Measurements from ENCODE around the gene RASAL1.

RASAL1 gene

DNA sequence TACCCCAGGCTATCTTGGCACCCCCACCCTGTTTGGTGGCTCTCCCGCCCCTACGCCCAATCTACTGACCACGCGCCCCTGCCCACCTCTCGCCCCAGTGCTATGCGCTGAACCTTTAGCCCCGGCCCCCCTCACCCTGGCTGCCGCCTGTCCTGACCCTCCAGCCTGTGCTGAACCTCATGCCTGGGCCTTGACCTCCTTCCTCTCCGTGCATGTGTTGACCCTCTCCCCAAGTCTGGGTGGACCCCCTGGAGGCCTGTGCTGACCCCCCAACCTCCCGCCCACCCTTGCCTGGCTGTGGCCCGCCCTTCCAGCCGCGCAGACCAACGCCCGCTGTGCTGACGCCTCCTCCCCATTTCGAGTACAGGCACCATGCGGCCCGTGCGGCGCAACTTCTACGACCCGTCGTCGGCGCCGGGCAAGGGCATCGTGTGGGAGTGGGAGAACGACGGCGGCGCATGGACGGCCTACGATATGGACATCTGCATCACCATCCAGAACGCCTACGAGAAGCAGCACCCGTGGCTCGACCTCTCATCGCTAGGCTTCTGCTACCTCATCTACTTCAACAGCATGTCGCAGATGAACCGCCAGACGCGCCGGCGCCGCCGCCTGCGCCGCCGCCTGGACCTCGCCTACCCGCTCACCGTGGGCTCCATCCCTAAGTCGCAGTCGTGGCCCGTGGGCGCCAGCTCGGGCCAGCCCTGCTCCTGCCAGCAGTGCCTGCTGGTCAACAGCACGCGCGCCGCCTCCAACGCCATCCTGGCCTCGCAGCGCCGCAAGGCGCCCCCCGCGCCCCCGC, 58.3 kb downstream of the RASAL1 start:
- TF ChIP-seq, protein P1, sequence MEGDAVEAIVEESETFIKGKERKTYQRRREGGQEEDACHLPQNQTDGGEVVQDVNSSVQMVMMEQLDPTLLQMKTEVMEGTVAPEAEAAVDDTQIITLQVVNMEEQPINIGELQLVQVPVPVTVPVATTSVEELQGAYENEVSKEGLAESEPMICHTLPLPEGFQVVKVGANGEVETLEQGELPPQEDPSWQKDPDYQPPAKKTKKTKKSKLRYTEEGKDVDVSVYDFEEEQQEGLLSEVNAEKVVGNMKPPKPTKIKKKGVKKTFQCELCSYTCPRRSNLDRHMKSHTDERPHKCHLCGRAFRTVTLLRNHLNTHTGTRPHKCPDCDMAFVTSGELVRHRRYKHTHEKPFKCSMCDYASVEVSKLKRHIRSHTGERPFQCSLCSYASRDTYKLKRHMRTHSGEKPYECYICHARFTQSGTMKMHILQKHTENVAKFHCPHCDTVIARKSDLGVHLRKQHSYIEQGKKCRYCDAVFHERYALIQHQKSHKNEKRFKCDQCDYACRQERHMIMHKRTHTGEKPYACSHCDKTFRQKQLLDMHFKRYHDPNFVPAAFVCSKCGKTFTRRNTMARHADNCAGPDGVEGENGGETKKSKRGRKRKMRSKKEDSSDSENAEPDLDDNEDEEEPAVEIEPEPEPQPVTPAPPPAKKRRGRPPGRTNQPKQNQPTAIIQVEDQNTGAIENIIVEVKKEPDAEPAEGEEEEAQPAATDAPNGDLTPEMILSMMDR (IDR thresholded peaks at IDR 0.05; ENCODE audit: insufficient read depth, low read depth, low read length, missing control alignments): no peak
- no peak overlapping the region for H3K4me3 ChIP-seq (ENCODE audit: low read length)

DNA sequence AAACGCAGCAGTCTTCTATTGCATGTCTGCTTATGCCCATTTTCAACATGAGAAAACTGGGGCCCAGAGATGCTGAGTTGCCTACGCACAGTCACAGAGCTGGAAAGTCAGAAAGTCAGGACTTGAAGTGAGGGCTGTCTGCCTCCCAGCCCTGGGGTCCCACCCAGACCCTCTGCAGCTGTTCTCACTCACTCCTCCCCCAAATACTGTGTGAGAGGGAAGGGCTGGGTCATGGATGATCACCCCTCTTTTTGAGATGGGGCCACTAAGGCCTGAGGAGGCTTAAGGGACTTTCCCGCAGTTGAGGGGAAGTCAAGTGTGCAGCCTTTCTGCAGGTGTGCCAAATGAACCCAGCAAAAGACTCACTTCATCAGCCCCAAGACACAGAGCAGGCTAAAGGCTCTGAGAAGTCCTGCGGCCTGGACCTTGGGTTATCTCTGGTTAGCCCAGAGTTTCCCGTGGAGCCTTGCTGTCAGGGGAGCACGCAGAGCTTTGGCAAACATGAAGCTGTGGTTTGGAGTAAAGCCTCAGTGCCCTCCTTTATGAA, 60.4 kb downstream of the RASAL1 start:
- no peak overlapping the region for H3K4me3 ChIP-seq (ENCODE audit: low read length)
- TF ChIP-seq, protein P1 (IDR thresholded peaks at IDR 0.05; ENCODE audit: insufficient read depth, low read depth, low read length, missing control alignments): no peak
- no peak for DNase-seq (ENCODE audit: low read depth)

More for the DNA sequence above, 58.3 kb downstream of the RASAL1 start:
- no peak for DNase-seq (ENCODE audit: low read depth)

DNA sequence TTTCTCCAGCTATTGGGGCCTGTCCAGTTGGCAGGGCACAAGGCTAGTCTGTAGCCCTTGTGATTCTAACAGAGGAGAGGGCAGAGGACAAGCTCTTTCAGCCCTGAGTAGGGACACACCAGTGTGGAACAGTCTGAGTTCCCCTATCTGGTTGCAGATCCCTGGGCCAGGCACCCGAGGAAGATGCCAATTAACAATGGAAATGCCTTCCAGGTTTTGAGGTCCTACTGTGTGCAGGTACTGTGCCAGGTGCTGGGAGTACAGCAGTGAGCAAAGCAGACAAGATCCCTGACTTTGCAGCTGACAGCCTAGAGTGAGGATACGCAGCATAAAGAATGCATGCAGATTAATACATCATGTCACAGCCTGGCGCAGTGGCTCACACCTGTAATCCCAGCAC, 62.0 kb downstream of the RASAL1 start:
- TF ChIP-seq, protein P1 (IDR thresholded peaks at IDR 0.05; ENCODE audit: insufficient read depth, low read depth, low read length, missing control alignments): no peak
- DNase-seq (ENCODE audit: low read depth): no peak
- no peak overlapping the region for H3K4me3 ChIP-seq (ENCODE audit: low read length)

DNA sequence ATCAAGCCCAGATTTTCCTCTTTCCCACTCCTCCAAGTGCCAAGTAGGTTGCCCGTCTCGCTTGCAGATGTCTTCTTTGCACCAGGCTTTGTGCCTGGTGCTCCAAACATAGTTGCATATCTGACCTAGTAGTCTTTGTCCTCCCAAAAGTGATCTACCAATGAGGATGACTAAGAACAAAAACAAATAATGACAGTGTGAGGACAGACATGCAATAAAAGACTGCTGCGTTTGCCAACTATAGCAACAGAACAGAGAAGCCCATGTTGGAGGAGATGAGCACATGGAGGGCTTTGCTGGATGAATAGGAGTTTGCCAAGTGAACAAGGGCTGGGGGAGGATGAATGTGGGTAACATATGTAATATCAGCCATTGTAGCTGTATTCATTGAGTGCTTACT, 63.4 kb downstream of the RASAL1 start:
- TF ChIP-seq, protein P1 (IDR thresholded peaks at IDR 0.05; ENCODE audit: insufficient read depth, low read depth, low read length, missing control alignments): no peak
- no peak overlapping the region for H3K4me3 ChIP-seq (ENCODE audit: low read length)
- no peak for DNase-seq (ENCODE audit: low read depth)

DNA sequence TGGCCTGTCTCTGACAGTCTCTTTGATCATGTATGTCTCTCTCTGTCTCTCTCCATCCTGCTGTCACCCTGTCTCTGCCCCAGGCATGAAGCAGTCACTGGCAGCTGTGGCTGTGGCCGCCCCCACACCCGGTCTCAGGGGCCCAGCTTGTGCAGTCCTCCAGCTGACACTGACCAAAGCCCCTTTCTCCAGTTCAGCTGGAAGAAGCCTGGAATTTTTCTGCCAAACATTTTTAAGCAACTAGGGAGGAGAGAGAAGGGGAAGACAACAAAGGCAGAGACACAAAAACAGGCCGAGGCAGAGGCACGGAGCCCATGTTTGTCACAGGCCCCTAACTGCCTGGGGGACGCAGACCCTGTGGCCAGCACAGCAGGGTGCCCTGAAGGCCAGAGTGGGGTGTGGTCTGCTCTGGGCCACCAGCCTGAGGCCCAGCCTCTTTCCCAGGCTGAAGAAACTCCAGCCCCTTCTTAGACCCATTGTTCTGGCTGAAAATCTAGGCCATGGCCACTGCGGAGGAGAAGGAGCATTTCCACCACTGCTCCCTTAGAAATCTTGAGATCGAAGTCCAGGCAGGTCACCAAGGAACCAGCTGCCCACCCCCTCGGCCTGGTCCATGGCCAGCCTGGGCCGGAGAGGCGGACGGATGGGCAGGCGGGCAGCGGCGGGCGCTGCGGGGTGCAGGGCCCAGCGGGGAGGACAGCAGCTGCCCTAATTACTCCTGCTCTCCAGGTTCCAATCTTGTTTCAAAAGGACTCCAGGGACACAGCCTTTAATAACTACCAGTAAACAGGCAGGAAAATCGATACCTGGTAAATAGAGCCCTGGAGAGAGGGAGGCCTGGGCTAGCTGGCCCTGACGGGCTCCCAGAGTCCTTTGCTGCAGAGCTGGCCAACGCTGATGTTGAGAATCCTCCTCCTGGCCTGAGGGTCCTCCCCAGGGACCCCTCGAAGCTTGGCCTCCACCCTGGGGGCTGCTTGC, 64.1 kb downstream of the RASAL1 start:
- TF ChIP-seq, protein P1 (IDR thresholded peaks at IDR 0.05; ENCODE audit: insufficient read depth, low read depth, low read length, missing control alignments): no peak

DNA sequence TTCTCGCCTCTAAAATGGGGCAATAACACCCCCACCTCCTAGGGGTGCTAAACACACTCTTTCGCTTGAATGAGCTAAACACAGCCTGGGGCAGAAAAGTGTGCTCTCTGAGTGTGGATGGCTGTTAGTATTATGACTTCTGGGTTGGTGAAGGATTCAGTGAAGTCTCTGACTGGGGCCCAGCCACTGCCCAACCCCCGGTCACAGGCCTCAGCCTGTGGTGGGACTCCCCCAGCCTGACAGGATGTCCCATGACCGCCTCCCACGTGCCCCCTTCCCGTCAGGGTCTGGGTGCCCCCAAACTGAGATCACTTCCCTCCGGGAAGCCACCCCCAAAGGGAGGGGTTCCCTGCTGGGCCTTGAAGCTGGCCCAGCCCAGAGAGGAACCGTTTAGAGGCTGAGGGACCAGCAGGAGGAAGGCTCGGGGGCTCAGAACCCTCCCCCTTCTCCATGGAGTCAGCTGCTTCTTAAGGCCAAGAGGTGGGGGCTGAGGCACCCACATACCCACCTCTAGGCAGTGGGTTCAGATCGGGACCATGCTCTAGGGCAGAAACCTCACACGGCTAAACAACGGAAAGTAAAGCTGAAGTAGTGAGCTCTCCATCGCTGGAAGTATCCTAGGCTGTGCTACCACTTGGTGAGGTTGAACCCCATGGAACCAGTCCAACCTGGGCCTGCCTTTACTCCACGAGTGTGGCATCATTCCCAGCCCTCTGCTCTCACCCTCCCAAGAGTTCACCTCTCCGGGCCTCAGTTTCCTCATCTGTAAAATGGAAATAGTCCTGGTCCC, 65.2 kb downstream of the RASAL1 start:
- H3K4me3 ChIP-seq (ENCODE audit: low read length): no peak overlapping the region
- no peak for DNase-seq (ENCODE audit: low read depth)

More for the DNA sequence above, 64.1 kb downstream of the RASAL1 start:
- no peak overlapping the region for H3K4me3 ChIP-seq (ENCODE audit: low read length)
- DNase-seq (ENCODE audit: low read depth): no peak

More for the DNA sequence above, 65.2 kb downstream of the RASAL1 start:
- TF ChIP-seq, protein P1 (IDR thresholded peaks at IDR 0.05; ENCODE audit: insufficient read depth, low read depth, low read length, missing control alignments): no peak
